NCI-H748 treated with DMSO at 0.1 percent for 48 hours (cell line): Measurements from ENCODE around the gene ANGPTL4.

ENCODE experiments used
- DNase-seq: peaks from one replicate; lab custom pipeline; 2025; lab: John Stamatoyannopoulos, UW

Gene ANGPTL4

GRCh38 chr19:8413629-8413995, 49.7 kb downstream of the ANGPTL4 start:
- no peak for DNase-seq

DNA sequence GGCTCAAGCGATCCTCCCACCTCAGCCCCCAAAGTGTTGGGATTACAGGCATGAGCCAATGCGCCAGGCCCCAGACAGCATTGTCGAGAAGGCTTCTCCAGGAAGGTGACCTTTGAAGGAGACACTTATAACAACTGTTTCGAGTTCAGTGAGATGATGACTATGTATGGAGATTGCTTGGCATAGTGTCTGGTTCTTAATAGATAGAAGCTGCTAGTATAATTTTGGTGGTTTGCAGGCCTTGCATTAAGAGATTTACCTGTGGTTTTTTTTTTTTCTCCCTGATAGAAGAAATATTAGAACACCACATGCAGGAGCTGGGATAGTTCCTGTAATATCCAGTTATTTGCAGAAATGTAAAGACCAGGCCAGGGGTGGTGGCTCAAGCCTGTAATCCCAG, 52.8 kb downstream of the ANGPTL4 start:
- no peak for DNase-seq

- DNase-seq: no peak
Measured at GRCh38 chr19:8421484-8422461, 57.8 kb downstream of the ANGPTL4 start.

GRCh38 chr19:8423817-8424223, 59.9 kb downstream of the ANGPTL4 start:
- no peak for DNase-seq
